Endodermal cell (in vitro differentiated cells): ENCODE data around the gene RAD23B. TPM values are rescaled to one million over a fixed set of nuclear protein-coding genes. Genes with fewer than 3 reads are reported as not detected.

Experiments
- DNase-seq: peaks from one replicate; pipeline ENCODE4 v3.0.0-alpha.2; 2017
- H3K27ac ChIP-seq: 2 replicates; pipeline ENCODE4 v1.5.1; 2013; ENCODE audit warnings: mild to moderate bottlenecking, low read depth, low read length, moderate library complexity
- H3K27me3 ChIP-seq: 2 replicates; pipeline ENCODE4 v1.6.1; 2013; ENCODE audit warnings: mild to moderate bottlenecking, low read length, moderate library complexity; ENCODE audit not compliant: insufficient read depth, control insufficient read depth, poor library complexity, severe bottlenecking
- H3K36me3 ChIP-seq: 2 replicates; pipeline ENCODE4 v1.7.0; 2013; ENCODE audit warnings: mild to moderate bottlenecking, low read length, moderate library complexity; ENCODE audit not compliant: control insufficient read depth, insufficient read depth
- H3K4me1 ChIP-seq: one replicate; pipeline ENCODE4 v1.7.0; 2013; ENCODE audit warnings: low read length; ENCODE audit not compliant: control insufficient read depth, insufficient read depth
- H3K4me3 ChIP-seq: 2 replicates; pipeline ENCODE4 v1.5.1; 2013; ENCODE audit warnings: mild to moderate bottlenecking, low read length, moderate library complexity
- H3K9ac ChIP-seq: 2 replicates; pipeline ENCODE4 v1.6.1; 2013; ENCODE audit warnings: mild to moderate bottlenecking, low read length, moderate library complexity; ENCODE audit not compliant: poor library complexity, severe bottlenecking; ENCODE audit errors: extremely low read depth
- H3K9me3 ChIP-seq: 2 replicates; pipeline ENCODE4 v1.6.1; 2013; ENCODE audit warnings: mild to moderate bottlenecking, low read length, moderate library complexity; ENCODE audit not compliant: control insufficient read depth
- H3K27ac Mint-ChIP-seq: 2 replicates; pipeline ENCODE4 v1.8.0; 2020; ENCODE audit warnings: mixed read lengths
- H3K27me3 Mint-ChIP-seq: 2 replicates; pipeline ENCODE4 v1.8.0; 2021; ENCODE audit warnings: mild to moderate bottlenecking, mixed read lengths; ENCODE audit not compliant: insufficient read depth
- H3K36me3 Mint-ChIP-seq: 2 replicates; pipeline ENCODE4 v1.8.0; 2020; ENCODE audit warnings: low read depth, mixed read lengths
- H3K4me1 Mint-ChIP-seq: 2 replicates; pipeline ENCODE4 v1.8.0; 2020; ENCODE audit warnings: mixed read lengths
- H3K4me3 Mint-ChIP-seq: 2 replicates; pipeline ENCODE4 v1.8.0; 2020; ENCODE audit warnings: mild to moderate bottlenecking, moderate library complexity, mixed read lengths
- H3K9me3 Mint-ChIP-seq: 2 replicates; pipeline ENCODE4 v1.8.0; 2020; ENCODE audit warnings: mild to moderate bottlenecking, mixed read lengths
- WGBS, 2 experiments: methylation state at CpG; one replicate each; pipeline versions ENCODE4 v1.1.5 to v1.1.7; 2013; ENCODE audit warnings: missing lambda C conversion rate in 2 of 2, mixed read lengths in 1 of 2; ENCODE audit not compliant: insufficient coverage in 1 of 2, insufficient read length in 1 of 2; 5-methylcytosine and 5-hydroxymethylcytosine counted together
- total RNA-seq, 2 donors: library from RNA; stranded (reverse); fragmentation: NEBNext Ultra II Directional in 1 of 2; extraction: Animal tissue kit (Norgen Biotek cat#: 25700) in 1 of 2; gene quantifications; 2 replicates in 1 of 2; 3 replicates in 1 of 2; pipeline ENCODE4 v1.2.1, GENCODE V29; 2021
- TF ChIP-seq, protein P1 (sequence below): fragments of 200-600 bp; sonication (generic); conservative IDR thresholded peaks from 2 replicates; pipeline ENCODE4 v1.5.0; 2021; ENCODE audit warnings: antibody characterized with exemption, mild to moderate bottlenecking

RAD23B gene
- total RNA-seq, 2 donors from 2014 or later, result 154 to 167 TPM

GRCh38 chr9:107243742-107244141 is 39.3 kb upstream of the RAD23B start:
- H3K9me3 Mint-ChIP-seq, result no peaks in the 10 kb centered on the region
- Histone ChIP-seq H3K27me3 (no peaks in the 10 kb centered on the region), H3K4me3 (no peak overlapping the region), H3K9me3 (no peaks in the 10 kb centered on the region), H3K9ac (no peak overlapping the region), H3K36me3 (no peaks in the 10 kb centered on the region), H3K27ac (no peak overlapping the region), H3K4me1 (no peaks in the 10 kb centered on the region)
- H3K27me3 Mint-ChIP-seq, result no peaks in the 10 kb centered on the region
- WGBS, 2 experiments, result 0 to 60% methylated on average over 1 to 5 of the region's 5 CpGs
- no peak overlapping the region for H3K4me3 Mint-ChIP-seq
- H3K36me3 Mint-ChIP-seq, result no peaks in the 10 kb centered on the region
- peaks cover 19% of the 10 kb centered on the region for H3K4me1 Mint-ChIP-seq
- TF ChIP-seq, protein P1, sequence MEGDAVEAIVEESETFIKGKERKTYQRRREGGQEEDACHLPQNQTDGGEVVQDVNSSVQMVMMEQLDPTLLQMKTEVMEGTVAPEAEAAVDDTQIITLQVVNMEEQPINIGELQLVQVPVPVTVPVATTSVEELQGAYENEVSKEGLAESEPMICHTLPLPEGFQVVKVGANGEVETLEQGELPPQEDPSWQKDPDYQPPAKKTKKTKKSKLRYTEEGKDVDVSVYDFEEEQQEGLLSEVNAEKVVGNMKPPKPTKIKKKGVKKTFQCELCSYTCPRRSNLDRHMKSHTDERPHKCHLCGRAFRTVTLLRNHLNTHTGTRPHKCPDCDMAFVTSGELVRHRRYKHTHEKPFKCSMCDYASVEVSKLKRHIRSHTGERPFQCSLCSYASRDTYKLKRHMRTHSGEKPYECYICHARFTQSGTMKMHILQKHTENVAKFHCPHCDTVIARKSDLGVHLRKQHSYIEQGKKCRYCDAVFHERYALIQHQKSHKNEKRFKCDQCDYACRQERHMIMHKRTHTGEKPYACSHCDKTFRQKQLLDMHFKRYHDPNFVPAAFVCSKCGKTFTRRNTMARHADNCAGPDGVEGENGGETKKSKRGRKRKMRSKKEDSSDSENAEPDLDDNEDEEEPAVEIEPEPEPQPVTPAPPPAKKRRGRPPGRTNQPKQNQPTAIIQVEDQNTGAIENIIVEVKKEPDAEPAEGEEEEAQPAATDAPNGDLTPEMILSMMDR, result no peak
- no peak overlapping the region for H3K27ac Mint-ChIP-seq
- DNase-seq, result peak; percentile 54

DNA sequence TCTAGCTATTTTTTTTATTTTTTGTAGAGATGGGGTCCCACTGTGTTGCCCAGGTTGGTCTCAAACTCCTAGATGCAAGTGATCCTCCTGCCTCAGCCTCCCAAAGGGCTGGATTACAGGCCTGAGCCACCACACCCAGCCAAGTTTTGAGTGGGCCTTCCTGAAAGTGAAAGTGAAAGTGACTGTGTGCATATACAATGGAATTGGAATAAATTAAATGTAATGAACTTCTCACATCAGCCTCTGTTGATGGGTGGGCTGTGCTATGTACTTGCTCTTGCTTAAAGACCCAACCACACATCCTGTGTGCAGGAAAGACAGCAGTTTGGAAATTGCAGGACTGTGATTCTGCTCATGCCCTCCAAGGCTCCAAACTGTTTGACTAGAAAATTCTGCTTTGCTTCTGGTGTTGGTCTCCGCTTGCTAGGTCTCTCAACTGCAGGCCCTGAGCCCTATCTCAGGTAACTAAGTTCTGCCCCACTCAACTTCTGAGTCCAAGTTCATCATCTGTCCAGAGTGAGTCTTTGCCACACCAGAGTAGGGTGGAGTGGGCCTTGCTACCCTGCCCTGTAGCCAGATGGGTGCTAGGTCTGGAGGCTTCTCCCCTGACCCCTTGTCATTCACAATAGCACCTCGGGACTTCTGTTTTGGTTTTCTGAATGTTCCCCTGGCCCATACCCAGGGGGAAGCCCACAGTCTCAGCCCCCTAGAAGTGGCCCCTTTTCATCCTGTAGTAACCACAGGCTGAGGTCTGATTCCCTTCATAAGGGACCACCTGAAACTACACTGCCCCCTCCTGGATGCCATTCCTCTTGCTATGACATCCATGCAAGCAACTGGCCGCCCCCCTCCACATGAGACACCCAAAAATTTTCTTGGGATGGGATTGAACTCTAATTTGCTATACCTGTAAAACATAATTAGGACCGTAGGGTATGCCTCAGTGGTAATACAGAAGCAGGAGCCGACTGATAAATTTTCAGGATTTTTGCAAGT is 36.5 kb upstream of the RAD23B start:
- peaks cover 24% of the 10 kb centered on the region for H3K4me1 Mint-ChIP-seq
- Histone ChIP-seq H3K27ac (no peak overlapping the region), H3K9me3 (no peaks in the 10 kb centered on the region), H3K4me1 (peaks cover 4% of the 10 kb centered on the region), H3K36me3 (no peaks in the 10 kb centered on the region), H3K27me3 (no peaks in the 10 kb centered on the region), H3K9ac (no peak overlapping the region), H3K4me3 (no peak overlapping the region)
- H3K36me3 Mint-ChIP-seq, result no peaks in the 10 kb centered on the region
- no peak overlapping the region for H3K4me3 Mint-ChIP-seq
- no peaks in the 10 kb centered on the region for H3K9me3 Mint-ChIP-seq
- peak; percentile 84 for DNase-seq
- no peaks in the 10 kb centered on the region for H3K27me3 Mint-ChIP-seq
- H3K27ac Mint-ChIP-seq, result no peak overlapping the region
- 90% methylated on average over 5 of the region's 5 CpGs; no CpG with 5 or more reads in 1 of the 2 experiments for WGBS, 2 experiments
- TF ChIP-seq, protein P1, result peak; percentile 71

DNA sequence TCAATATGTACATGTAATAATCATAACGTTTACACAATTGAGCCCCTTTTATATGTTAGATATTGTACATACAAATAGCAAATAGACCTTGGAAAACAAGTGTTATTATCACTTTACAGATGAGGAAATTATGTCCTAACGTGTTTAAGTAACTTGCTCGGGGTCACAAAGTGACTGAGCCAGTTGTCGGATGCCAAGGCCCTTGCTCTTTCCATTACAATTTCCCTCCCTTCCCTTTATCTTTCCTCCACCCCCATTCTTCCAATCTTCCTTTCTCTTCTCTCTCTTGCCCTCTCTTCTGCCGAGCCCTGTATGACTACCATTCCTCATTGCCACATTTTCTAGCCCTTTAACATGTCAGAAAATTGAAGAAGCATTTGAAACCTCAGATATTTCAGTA is 34.4 kb upstream of the RAD23B start:
- H3K36me3 ChIP-seq, result no peaks in the 10 kb centered on the region
- no peak overlapping the region for H3K4me3 ChIP-seq
- Mint-ChIP-seq H3K27me3 (peaks cover 4% of the 10 kb centered on the region), H3K27ac (peak overlapping the region; percentile 81), H3K36me3 (no peaks in the 10 kb centered on the region), H3K4me1 (peaks cover 15% of the 10 kb centered on the region), H3K9me3 (no peaks in the 10 kb centered on the region), H3K4me3 (no peak overlapping the region)
- H3K27ac ChIP-seq, result peak overlapping the region; percentile 52
- no peaks in the 10 kb centered on the region for H3K9me3 ChIP-seq
- no peaks in the 10 kb centered on the region for H3K27me3 ChIP-seq
- peaks cover 4% of the 10 kb centered on the region for H3K4me1 ChIP-seq
- peak overlapping the region; percentile 3 for H3K9ac ChIP-seq
- TF ChIP-seq, protein P1, result no peak
- 89 to 92% methylated on average over 4 to 5 of the region's 5 CpGs for WGBS, 2 experiments
- DNase-seq, result no peak
